SK-N-MC (cell line): ENCODE results near the gene DNAH10.

Experiments used
- DNase-seq: peaks from one replicate; pipeline ENCODE4 v3.0.0-alpha.2; 2011; ENCODE audit warnings: low read depth, low spot score
- H3K27ac ChIP-seq: fragments of 200-600 bp; sonication (generic); 2 replicates; pipeline ENCODE4 v1.5.1; 2016; ENCODE audit warnings: mixed run types
- H3K36me3 ChIP-seq: fragments of 200-600 bp; sonication (generic); 2 replicates; pipeline ENCODE4 v1.6.1; 2017; ENCODE audit warnings: antibody characterized with exemption, low read length, mixed read lengths; ENCODE audit not compliant: insufficient read depth
- H3K4me3 ChIP-seq: fragments of 200-600 bp; sonication (generic); 2 replicates; pipeline ENCODE4 v1.5.1; 2016
- H3K9ac ChIP-seq: fragments of 200-600 bp; sonication (generic); 2 replicates; pipeline ENCODE4 v1.8.0; 2017; ENCODE audit warnings: mixed run types, mixed read lengths; ENCODE audit not compliant: insufficient read length
- H3K9me3 ChIP-seq: fragments of 200-600 bp; sonication (generic); 2 replicates; pipeline ENCODE4 v1.6.1; 2017; ENCODE audit warnings: low read depth, mild to moderate bottlenecking, antibody characterized with exemption, low read length, moderate library complexity, mixed read lengths
- EZH2 ChIP-seq: fragments of 200-600 bp; sonication (generic); IDR thresholded peaks from one replicate; pipeline ENCODE4 v1.6.1; 2017; ENCODE audit warnings: antibody characterized with exemption
- FOXP2 ChIP-seq: optimal IDR thresholded peaks from 2 replicates; pipeline ENCODE3; 2011; ENCODE audit warnings: mild to moderate bottlenecking, moderate library complexity; ENCODE audit not compliant: insufficient read depth; ENCODE audit errors: extremely low read length, control extremely low read depth
- POLR2AphosphoS5 ChIP-seq: IDR thresholded peaks from 2 replicates; pipeline ENCODE4 v1.6.1; 2012; ENCODE audit warnings: mild to moderate bottlenecking, low read depth, low read length, borderline replicate concordance

Gene DNAH10

GRCh38 chr12:123983822-123984485 is 221.9 kb downstream of the DNAH10 start:
- Histone ChIP-seq H3K9ac (no peak overlapping the region), H3K27ac (no peak overlapping the region), H3K4me3 (no peak overlapping the region), H3K36me3 (peaks cover 40% of the 10 kb centered on the region), H3K9me3 (no peaks in the 10 kb centered on the region)
- DNase-seq, result no peak
- no peak for TF ChIP-seq EZH2
- no peak for TF ChIP-seq POLR2AphosphoS5
- no peak for TF ChIP-seq FOXP2

- no peak for TF ChIP-seq FOXP2
- no peak for TF ChIP-seq POLR2AphosphoS5
- no peak for TF ChIP-seq EZH2
- no peak for DNase-seq
- Histone ChIP-seq H3K9me3 (no peaks in the 10 kb centered on the region), H3K27ac (no peak overlapping the region), H3K4me3 (no peak overlapping the region), H3K9ac (no peak overlapping the region), H3K36me3 (peaks cover 43% of the 10 kb centered on the region)
Measured at GRCh38 chr12:123984903-123985302, 222.8 kb downstream of the DNAH10 start.
